ENCODE measurements around the gene SLC22A23. TPM values are rescaled to one million over a fixed set of nuclear protein-coding genes. Genes with fewer than 3 reads are reported as not detected.

Gene SLC22A23
- total RNA-seq, 1 donor from 2014 or later = 5.7 TPM

- H3K9ac ChIP-seq (ENCODE audit: low read length) = no peak overlapping the region
- no peak overlapping the region for H3K27ac Mint-ChIP-seq (ENCODE audit: unreplicated experiment)
- H3K27me3 Mint-ChIP-seq (ENCODE audit: low read depth, unreplicated experiment) = no peaks in the 10 kb centered on the region
- H3K4me2 ChIP-seq (ENCODE audit: low read length) = no peak overlapping the region
- no peak overlapping the region for H2AFZ ChIP-seq (ENCODE audit: low read depth, low read length)
- TF ChIP-seq CTCF (IDR thresholded peaks at IDR 0.05; ENCODE audit: insufficient read depth, low read depth, low read length) (no peak), EZH2 (IDR thresholded peaks at IDR 0.05; ENCODE audit: insufficient read depth, low read length) (no peak)
- FAIRE-seq = no peak
- H3K36me3 ChIP-seq (ENCODE audit: insufficient read depth, low read length) = peaks cover 13% of the 10 kb centered on the region
- peaks cover 72% of the 10 kb centered on the region for H3K79me2 ChIP-seq (ENCODE audit: insufficient read depth, low read length)
- H3K4me3 ChIP-seq (ENCODE audit: insufficient read depth, low read depth, low read length) = no peak overlapping the region
- peaks cover 2% of the 10 kb centered on the region for H3K4me1 ChIP-seq (ENCODE audit: insufficient read depth, low read length)
- H3K27ac ChIP-seq (ENCODE audit: low read depth, low read length) = no peak overlapping the region
- peaks cover 73% of the 10 kb centered on the region for H4K20me1 ChIP-seq (ENCODE audit: insufficient read depth, low read length)
- H3K4me1 Mint-ChIP-seq (ENCODE audit: low read depth, unreplicated experiment) = peaks cover 7% of the 10 kb centered on the region
- no peaks in the 10 kb centered on the region for H3K27me3 ChIP-seq (ENCODE audit: insufficient read depth, low read length)
- no peaks in the 10 kb centered on the region for H3K9me3 ChIP-seq (ENCODE audit: insufficient read depth, low read depth, low read length)
- no peak for DNase-seq (ENCODE audit: low read depth)
- H3K9me3 Mint-ChIP-seq (ENCODE audit: unreplicated experiment) = no peaks in the 10 kb centered on the region
- H3K36me3 Mint-ChIP-seq (ENCODE audit: low read depth, unreplicated experiment) = peaks cover 7% of the 10 kb centered on the region
- no peak overlapping the region for H3K4me3 Mint-ChIP-seq (ENCODE audit: unreplicated experiment)
Measured at GRCh38 chr6:3266170-3266569, 190.7 kb downstream of the SLC22A23 start.

GRCh38 chr6:3265671-3266070 is 191.2 kb downstream of the SLC22A23 start:
- Mint-ChIP-seq H3K27ac (ENCODE audit: unreplicated experiment) (no peak overlapping the region), H3K36me3 (ENCODE audit: low read depth, unreplicated experiment) (peaks cover 4% of the 10 kb centered on the region)
- FAIRE-seq = no peak

More at GRCh38 chr6:3265671-3266070, 191.2 kb downstream of the SLC22A23 start:
- Mint-ChIP-seq H3K27me3 (ENCODE audit: low read depth, unreplicated experiment) (no peaks in the 10 kb centered on the region), H3K4me1 (ENCODE audit: low read depth, unreplicated experiment) (peaks cover 12% of the 10 kb centered on the region), H3K9me3 (ENCODE audit: unreplicated experiment) (no peaks in the 10 kb centered on the region), H3K4me3 (ENCODE audit: unreplicated experiment) (no peak overlapping the region)
- Histone ChIP-seq H3K9ac (ENCODE audit: low read length) (no peak overlapping the region), H2AFZ (ENCODE audit: low read depth, low read length) (no peak overlapping the region), H3K27me3 (ENCODE audit: insufficient read depth, low read length) (no peaks in the 10 kb centered on the region), H3K9me3 (ENCODE audit: insufficient read depth, low read depth, low read length) (no peaks in the 10 kb centered on the region), H3K4me1 (ENCODE audit: insufficient read depth, low read length) (peaks cover 7% of the 10 kb centered on the region), H4K20me1 (ENCODE audit: insufficient read depth, low read length) (peaks cover 74% of the 10 kb centered on the region), H3K4me3 (ENCODE audit: insufficient read depth, low read depth, low read length) (no peak overlapping the region), H3K27ac (ENCODE audit: low read depth, low read length) (no peak overlapping the region), H3K36me3 (ENCODE audit: insufficient read depth, low read length) (peaks cover 12% of the 10 kb centered on the region), H3K4me2 (ENCODE audit: low read length) (no peak overlapping the region), H3K79me2 (ENCODE audit: insufficient read depth, low read length) (peaks cover 72% of the 10 kb centered on the region)
- no peak for DNase-seq (ENCODE audit: low read depth)
- TF ChIP-seq EZH2 (IDR thresholded peaks at IDR 0.05; ENCODE audit: insufficient read depth, low read length) (no peak), CTCF (IDR thresholded peaks at IDR 0.05; ENCODE audit: insufficient read depth, low read depth, low read length) (no peak)
